Hepatic stellate cell (primary cell): ENCODE measurements around the gene LYSET.
"Not testable (repeated sequence)": the region's sequence is repeated elsewhere in the genome, so short reads cannot be mapped to it uniquely, and the experiment has no call there.

Experiments
- DNase-seq: peaks from one replicate; pipeline ENCODE4 v3.0.0; 2011; ENCODE audit warnings: low spot score

The LYSET gene

GRCh38 chr14:93184391-93185348 is at the start of gene LYSET, which contains the start of gene MOAP1:
TSS of gene LYSET (plus strand) at chr14:93185317. CDS start at chr14:93185406, 89 bp downstream.
TSS of gene MOAP1 (minus strand) at chr14:93184897. CDS start at chr14:93184242, 655 bp downstream.
- peak; percentile 86 for DNase-seq

GRCh38 chr14:93135399-93135798 is 49.7 kb upstream of the LYSET start:
- DNase-seq, result peak; percentile 26

- DNase-seq, result no peak
Observed at GRCh38 chr14:93136009-93136408, 49.1 kb upstream of the LYSET start.

GRCh38 chr14:93136508-93136907 is 48.6 kb upstream of the LYSET start:
- DNase-seq, result not testable (repeated sequence)

- no peak for DNase-seq
Observed at GRCh38 chr14:93137864-93138263, 47.3 kb upstream of the LYSET start.

- DNase-seq, result no peak
Observed at GRCh38 chr14:93142854-93143652, 42.1 kb upstream of the LYSET start.

GRCh38 chr14:93146119-93146518 is 39.0 kb upstream of the LYSET start:
- DNase-seq, result no peak

- no peak for DNase-seq
Observed at GRCh38 chr14:93148979-93149378, 36.1 kb upstream of the LYSET start.

- DNase-seq, result no peak
Observed at GRCh38 chr14:93150227-93151208, 34.6 kb upstream of the LYSET start.

- no peak for DNase-seq
Observed at GRCh38 chr14:93153121-93153520, 32.0 kb upstream of the LYSET start.

GRCh38 chr14:93155667-93156066 is 29.4 kb upstream of the LYSET start:
- no peak for DNase-seq

GRCh38 chr14:93156693-93157369 is 28.3 kb upstream of the LYSET start:
- DNase-seq, result no peak

GRCh38 chr14:93158349-93158748 is 26.8 kb upstream of the LYSET start:
- DNase-seq, result not testable (repeated sequence)

- DNase-seq, result not testable (repeated sequence)
Observed at GRCh38 chr14:93159625-93160352, 25.3 kb upstream of the LYSET start.

GRCh38 chr14:93160353-93160801 is 24.7 kb upstream of the LYSET start:
- peak; percentile 38 for DNase-seq

- DNase-seq, result no peak
Observed at GRCh38 chr14:93161411-93161940, 23.6 kb upstream of the LYSET start.

- no peak for DNase-seq
Observed at GRCh38 chr14:93163564-93163963, 21.6 kb upstream of the LYSET start.

GRCh38 chr14:93165271-93166265 is 19.5 kb upstream of the LYSET start:
- not testable (repeated sequence) for DNase-seq
